ENCODE results near the gene ANO1.

ANO1 gene

DNA sequence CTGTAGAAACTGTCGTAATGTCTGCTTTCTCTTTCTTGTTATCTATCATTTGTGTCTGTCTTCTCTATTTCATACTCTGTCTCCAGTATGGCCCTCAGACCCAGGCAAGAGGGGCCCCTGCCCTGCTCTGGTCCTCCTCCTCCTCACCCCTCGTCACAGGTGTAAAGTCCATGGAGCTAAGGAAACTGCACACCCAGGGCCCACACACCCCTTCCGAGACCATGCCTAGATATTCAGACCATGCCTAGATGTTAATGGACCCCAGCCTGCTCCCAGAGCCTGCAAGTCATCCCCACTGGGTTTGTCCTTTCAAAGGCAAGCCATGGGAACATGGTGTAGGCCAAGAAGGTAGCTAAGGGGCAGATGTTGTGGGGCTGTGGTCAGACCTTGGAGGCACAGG, 24.1 kb upstream of the ANO1 start:
- DNase-seq (ENCODE audit: low spot score), result no peak

DNA sequence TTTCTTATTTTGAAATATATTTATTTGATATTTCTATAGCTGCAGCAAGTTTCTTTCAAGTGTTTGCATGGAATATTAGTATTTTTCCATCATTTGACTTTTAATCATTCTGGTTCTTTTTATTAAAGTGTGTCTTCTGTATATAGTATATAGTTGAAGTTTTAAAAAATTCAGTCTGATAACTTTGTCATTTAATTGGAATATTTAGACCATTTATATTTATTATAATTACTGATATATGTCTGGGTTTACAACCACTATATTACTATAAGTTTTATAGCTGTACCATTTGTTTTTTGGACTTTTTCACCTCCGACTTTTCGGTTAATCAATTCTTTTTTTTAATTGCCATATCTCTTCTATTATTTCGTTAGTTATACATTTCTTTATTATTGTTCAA, 22.7 kb upstream of the ANO1 start:
- DNase-seq (ENCODE audit: low spot score), result no peak

DNA sequence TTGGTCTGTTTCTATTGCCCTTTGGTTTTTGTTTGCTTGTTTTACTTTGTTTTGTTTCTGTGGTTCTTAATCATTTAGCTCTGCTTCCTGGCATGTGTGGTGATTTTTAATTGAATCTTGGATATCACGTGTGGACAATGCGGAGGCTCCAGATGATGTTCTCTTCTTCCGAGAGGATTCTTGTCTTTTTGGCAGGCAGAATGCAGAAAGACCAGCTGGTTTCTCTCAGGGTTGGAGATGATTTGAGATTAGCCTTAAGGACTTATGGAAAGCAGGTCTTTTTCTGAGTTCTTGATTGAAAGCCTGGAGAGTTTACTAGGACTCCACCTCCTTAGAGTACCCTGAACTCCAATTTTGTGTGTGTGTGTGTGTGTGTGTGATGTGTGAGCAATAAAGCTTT, 21.0 kb upstream of the ANO1 start:
- DNase-seq (ENCODE audit: low spot score), result no peak

DNA sequence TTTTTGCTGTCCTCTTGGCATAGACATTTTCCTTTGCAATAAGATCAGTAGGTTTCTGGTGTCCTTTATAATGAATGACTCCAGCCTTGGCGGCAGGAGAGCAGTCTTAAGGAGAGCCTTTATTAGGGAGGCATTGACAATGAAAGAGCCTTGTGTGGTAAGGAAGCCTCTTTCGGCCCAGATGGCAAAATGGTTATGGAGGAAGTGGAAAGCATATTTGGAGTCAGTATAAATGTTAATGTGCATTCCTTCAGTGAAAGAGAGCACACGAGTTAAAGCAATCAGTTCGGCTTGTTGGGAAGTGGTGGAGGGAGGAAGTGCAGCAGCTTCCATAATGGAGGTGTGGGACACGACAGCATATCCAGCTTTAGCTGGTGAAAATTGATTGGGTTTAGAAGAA, 18.1 kb upstream of the ANO1 start:
- no peak for DNase-seq (ENCODE audit: low spot score)

DNA sequence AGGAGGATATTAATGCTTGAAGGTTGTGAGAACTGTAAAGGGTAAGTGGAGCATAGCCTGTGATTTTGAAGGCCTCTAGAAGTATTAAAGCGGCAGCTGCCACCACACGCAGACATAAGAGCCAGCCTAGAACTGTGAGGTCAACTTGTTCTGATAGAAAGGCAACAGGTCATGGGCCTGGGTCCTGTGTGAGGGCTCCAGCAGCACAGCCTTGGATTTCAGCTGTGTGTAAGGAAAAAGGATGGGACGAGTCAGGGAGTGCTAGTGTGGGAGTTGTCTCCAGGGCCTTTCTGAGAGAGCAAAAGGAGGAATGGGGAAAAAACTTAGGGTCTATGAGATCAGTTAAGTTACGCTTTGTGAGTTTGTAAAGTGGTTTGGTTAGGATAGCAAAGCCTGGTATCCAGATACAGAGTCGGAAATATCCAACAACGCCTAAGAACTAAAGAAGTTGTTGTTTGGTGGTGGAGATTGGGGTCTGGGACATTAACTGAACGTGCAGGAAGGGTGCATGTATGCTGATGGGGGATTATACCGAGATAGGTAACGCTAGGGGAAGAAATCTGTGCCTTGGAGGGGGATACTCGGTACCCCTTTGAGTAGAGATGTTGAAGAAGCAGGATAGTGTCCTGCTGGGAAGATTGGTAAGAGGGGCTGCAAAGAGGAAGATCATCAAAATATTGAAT, 17.4 kb upstream of the ANO1 start:
- no peak for DNase-seq (ENCODE audit: low spot score)

DNA sequence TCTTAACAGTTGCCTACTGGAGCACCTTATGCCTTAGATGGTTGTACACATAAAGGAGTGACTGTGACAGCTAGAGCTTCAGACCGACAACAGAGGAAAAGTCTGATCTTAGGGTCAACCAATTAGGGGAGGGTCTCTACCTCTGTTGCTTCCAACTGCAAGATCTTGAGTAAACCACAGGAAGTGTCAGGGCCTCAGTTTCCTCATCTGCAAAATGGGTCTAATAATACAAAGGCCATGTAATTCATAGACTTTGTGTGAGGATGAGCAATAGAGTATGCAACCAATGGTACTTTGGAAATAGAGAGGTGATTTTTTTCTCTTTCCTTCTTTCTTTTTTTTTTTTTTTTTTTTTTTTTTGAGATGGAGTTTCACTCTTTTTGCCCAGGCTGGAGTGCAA, 16.4 kb upstream of the ANO1 start:
- no peak for DNase-seq (ENCODE audit: low spot score)

DNA sequence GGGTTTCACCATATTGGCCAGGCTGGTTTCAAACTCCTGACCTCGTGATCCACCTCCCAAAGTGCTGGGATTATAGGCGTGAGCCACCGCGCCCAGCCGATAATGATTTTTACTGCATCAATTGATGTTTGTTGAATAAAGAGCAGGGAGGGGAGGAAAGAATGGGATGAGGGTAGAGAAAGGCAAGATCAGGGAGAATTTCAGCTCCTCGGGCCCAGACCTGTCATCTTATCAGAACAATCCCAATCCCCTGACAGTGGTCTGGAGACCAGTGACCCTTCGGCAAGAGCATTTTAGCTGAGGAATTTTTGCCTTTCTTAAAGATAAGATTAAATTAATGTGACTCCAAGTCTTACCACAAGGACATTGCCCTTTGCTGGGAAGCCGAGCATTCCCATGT, 15.0 kb upstream of the ANO1 start:
- no peak for DNase-seq (ENCODE audit: low spot score)

DNA sequence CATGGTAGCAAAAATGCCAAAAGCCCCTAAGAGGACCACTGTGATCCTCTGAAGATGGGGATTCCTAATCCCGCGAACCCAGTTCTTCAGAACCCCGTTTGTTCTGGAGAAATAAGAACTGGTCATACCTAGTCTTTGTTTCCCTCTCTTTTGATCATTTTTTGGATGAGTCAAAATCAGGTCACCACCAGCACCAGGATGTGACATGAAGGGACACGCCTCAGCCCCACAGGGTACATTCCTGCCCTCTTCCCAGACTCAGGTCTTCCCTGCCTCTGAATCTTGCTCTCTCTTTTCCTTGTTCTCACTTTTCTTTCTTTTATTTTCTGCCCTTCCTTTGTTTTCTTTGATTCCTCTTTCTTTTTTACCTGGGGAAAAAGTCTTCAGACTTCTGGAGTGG, 14.6 kb upstream of the ANO1 start:
- DNase-seq (ENCODE audit: low spot score), result no peak

DNA sequence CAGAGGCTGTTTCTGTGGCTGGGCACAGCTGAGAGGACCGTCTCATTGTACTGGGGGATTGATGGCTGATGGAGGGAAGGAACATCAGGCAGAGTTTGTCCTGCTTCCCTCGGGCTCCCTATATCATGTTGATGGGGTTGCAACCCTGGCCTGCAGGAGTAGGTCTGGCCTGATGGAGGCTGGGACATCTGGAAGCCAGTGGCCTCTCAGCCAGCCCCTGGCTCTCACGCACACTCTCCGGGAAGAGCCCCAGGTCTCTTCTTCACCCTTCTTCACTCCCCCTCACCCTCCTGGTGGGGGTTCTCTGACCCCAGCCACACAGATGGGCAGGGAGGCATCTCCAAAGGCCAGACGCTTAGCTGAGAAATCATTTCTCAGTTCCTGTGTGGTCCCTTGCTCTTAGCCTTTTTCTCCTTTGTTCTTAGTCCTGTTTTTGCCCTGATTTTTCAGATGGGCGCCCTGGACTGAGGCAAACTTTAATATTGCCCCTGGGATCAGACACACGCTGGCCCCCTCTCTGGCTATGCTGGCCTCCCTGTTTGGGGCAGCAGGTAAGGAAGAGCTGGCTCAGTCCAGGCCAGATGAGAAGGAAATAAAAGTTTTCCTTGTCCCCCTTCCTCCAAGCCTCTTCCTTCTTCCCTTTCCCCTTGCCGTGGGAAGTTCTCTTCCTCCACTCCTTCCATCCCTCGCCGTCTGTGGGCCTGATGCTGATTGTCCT, 13.9 kb upstream of the ANO1 start:
- DNase-seq (ENCODE audit: low spot score), result no peak

DNA sequence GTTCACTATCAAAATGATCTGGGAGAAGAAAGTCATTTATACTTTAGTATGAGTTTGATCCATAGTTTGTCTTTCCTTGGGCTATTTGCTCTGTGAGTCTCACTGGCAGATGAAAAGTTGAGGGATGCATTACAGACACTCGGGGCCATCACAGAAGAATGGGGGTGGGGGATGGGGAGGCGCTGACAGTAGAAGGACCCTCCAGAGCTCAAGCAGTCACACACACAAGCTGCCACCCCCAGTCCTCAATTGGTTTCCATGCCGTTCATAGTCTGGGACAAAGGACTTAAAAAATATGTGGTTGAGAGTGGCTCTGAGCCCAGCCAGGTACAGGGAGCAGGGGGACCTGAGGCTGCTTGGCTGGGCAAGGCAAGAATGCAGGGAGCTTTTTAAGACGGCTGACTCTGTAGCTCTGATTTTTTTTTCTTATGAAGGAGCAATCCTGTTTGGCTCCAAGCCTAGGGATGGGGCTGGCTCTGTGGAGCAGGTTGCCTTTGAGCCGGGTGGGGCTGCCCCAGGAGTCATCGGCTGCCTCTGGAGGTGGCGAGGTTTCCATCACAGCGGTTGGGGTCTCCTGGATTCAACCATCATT, 13.3 kb upstream of the ANO1 start:
- DNase-seq (ENCODE audit: low spot score), result no peak

DNA sequence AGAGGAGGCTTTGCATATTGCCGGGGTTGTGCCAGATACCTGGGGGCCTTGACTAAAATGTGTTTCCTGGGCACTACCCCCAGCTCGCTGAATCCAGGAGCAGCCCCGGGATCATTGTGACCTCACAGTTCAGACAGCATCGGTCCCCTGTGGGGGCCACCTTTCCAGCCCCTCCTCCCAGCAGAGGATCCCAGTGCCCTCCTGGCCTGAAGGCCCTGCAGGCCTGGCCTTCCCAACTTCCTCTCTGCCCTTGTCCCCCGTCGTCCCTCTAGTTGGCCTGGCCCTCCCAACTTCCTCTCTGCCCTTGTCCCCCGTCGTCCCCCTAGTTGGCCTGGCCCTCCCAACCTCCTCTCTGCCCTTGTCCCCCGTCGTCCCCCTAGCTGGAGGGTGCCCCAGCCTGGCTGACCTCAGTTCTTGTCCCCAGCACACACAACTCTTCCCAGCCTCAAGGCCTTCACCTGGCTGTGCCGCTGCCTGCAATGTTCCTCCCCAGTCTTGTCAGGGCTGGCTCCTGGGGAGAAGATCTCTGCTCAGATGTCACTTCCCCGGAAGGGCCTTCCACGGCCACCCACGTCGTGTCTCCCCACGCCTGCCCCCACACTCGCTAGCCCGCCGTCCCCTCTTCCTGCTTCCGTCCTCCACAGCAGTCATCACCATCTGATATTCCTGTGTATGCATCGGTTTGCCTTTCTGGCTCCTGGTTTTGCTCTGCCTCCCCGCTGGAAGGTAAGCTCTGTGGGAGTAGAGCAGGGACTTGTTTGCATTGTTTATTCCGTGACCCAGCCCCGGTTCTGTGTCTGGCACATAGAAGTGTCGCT, 12.6 kb upstream of the ANO1 start:
- peak; percentile 4 for DNase-seq (ENCODE audit: low spot score)

DNA sequence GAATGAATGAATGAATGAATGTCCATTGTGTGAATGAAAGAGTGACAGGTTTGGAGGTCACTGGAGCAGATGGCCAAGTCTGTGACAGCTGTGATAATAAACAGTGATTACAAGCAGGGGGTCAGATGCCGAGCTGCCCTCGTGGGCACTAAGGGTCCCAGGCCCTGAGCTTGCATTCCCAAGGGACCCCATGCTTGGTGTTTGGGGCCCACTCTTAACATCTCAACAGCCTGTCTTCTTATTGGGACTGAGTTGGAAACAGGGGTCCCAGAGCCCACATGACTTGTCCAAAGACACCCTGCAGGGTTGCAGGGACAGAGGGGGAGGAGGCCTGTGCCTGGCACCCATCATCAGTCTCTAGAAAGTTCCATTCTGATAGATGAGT, 12.0 kb upstream of the ANO1 start:
- DNase-seq (ENCODE audit: low spot score), result no peak

DNA sequence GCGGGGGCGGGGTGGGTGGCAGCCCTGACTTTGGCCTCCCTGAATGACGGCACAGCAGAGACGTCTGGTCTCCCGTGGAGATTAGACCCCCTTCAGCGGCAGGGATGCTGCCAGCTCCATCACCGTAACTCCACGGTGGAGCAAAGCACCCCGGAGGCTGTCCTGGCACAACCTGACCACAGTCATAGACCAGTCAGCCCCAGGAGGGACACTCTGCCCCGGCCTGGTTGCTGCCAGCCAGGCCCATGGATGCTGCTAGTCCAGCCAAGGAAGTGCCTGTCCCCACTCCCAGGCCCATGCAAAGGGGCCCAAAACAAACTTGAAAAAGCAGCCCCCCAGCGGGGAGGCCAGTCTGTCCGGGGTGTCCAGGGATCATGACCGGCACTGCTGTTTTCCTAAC, 11.5 kb upstream of the ANO1 start:
- DNase-seq (ENCODE audit: low spot score), result peak; percentile 20

DNA sequence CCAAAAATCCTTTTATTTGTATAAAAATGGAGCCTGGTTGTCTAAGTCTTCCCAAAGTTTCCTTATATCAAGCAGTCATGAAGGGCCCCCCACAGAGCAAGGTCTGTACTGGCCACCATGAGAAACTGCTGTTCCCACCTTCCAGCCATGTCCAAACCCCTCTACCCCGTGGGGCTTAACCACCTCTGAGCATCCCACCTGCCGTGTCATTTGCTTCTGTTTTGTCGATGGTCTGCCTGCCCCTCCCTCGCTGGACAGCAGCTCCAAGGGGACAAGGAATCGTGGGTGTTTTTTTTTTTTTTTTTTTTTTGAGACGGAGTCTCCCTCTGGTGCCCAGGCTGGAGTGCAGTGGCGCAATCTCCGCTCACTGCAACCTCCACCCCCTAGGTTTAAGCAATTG, 11.1 kb upstream of the ANO1 start:
- DNase-seq (ENCODE audit: low spot score), result no peak

DNA sequence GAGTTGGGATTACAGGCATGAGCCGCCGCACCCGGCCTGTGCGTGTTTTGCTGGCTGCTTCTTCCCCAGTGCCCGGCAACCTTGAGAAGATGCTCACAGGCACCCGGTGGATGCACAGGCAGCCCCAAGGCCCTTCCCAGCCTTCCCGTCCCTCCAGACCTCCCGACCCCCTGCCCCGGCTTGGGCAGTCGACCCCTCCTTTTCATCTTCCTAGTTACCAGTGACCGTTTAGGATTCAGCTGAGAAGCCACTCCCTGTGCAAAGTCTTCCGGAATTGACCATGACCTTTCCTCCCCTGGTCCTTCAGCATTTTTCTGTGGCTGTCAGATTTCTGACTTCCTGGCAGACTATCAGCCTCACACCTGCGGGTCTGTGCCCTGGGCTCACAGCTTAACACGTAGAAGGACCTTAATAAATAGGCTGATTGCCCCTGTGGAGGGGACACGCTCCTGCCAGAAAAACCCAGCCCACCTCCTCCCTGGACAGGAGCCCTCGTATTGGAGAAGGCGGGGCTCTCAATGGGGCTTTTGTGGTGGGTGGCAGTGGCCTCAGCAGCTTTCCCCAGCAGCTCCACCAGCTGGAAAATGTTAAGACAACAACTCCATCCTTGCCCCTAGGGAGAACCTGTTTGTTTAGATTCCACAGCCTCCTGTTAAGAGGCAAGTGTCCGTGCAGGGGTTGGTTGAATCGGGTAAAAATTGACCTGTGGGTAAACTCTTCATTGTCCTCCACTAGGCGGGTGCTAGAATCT, 10.4 kb upstream of the ANO1 start:
- DNase-seq (ENCODE audit: low spot score), result peak; percentile 27

DNA sequence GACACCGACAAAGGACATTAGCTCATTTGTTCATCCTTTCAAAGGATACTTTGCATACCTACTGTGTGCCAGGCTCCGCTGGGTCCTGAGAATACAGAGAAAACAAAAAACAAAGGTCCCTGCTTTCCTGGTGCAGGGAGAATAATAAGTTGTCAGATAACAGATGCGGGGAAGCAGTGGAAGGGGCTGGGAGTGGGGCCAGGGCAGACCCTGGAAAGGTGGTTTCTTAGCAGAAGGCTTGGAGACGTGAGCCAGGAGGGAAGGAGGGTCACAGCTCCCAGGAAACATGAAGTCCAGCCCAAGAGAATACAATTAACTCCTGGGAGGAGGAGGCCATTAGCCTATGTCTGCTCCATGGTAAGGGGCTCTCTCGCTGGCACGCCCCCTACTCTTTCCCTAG, 9.8 kb upstream of the ANO1 start:
- no peak for DNase-seq (ENCODE audit: low spot score)

DNA sequence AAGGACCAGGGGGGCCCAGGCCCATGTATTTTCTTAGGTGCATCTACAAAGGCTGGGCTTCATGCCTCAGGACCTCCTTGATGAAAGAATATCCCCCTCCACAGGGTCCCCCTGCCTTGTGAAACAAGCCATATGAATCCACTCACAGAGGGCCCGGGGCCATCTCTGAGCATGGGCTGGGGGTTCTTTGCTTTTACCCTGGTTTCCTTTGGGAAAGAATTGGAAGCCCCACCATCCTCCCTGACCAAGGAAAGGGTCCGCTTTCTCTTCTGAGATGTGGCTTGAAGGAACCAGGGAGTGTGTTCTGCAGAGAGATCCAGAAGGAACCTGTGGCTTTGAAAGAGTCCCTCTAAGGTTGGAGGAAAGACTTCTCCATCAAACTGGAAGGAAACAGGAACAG, 9.2 kb upstream of the ANO1 start:
- no peak for DNase-seq (ENCODE audit: low spot score)

DNA sequence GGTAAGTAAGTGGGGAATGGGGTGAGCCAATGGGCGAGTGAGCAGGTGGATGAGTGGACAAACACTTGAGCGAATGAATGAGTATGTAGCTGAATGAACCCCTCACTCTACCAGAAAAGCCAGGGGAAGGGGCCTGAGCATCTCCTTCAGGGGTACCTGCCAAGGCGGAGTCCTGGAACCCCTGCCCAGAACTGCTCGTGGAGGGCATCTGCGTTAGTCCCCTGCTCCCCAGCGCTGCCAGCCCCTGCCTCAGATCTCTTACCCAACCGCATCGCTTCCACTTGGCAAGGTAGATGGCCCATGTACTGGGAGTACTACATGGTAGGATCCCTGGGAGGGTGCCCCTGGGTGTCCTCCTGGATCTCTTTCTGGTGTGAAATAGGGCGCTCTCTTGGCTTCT, 7.4 kb upstream of the ANO1 start:
- peak; percentile 9 for DNase-seq (ENCODE audit: low spot score)

DNA sequence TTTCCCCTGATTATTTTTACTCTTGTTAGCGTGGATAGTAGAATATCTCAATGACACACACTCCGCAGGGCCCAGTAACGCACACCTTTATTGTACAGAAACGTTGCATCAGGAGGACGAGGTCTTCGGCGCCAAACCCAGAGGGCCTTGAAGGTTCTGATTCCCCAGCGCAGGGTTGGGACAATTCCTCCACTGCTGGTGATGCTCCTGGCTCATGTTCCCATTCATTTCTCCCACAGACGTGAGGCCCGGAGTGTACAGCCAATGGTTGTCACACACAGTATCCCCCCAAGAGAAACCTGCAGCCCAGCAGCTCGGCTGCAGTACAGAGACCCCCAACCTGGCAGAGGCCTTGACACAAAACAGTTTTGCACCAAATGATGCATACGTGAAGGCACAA, 6.1 kb upstream of the ANO1 start:
- DNase-seq (ENCODE audit: low spot score), result peak; percentile 6

DNA sequence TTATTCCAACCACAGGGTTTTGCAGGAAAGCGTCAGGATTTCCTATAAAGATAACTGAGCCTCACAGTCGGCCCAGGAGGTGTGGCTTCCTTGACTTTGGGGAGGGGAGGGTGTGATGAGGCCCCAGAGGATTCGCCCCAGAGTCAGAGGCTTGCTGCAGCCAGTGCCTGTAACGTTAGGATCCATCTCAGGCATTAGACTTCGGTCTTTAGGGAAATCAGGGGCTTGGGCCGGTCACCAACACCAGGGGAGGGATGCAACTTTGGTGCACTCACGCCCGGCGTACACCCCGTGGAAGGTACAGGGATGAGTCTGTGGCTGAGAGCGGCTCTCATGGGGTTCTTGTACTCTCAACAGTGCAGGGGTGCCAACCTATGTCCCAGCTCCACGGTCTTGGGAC, 5.7 kb upstream of the ANO1 start:
- peak; percentile 12 for DNase-seq (ENCODE audit: low spot score)

DNA sequence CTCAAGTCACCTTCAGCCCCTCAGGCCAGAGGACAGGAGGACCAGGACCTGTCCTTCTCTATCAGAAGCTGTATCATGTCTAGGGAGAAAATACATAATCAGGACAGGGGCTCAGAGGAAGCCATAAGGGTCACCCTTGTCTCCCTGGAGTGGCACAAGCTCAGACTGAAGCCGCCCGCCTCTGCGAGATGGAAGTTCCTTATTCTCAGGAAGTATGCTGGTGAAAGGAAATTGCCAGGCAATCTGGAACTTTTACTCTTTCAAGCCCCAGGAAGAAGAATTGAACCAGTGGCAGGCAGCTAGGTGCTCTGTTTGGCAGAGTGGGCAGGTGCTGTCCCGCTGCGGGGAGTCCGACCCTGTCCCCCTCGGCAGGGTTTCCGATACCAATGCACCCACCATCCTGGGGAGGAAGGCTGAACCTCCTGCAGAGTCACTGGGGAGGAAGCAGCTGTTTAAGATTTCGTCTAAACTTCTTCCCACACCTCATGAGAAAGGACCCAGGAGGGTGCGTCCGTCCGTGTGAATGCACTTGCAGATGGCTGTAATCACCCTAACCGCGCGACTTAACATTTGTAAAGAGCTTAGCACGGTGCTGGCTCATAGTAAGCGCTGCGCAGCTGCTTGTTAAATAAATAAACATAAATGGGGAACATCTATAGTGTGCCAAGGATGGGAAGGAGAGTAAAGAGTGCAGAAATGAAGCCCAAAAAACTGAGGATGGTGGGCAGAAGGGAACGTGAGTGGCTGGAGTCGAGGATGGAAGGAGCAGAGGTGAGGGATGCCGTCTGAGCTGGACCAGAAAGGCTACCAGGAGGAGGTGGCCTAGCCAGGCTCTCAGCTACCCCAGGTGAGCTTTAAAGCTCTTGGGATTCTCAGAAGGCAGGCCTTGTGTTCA, 5.0 kb upstream of the ANO1 start:
- DNase-seq (ENCODE audit: low spot score), result no peak

Measured in D341Med (cell line).